ENCODE measurements around the gene AQR.

DNA sequence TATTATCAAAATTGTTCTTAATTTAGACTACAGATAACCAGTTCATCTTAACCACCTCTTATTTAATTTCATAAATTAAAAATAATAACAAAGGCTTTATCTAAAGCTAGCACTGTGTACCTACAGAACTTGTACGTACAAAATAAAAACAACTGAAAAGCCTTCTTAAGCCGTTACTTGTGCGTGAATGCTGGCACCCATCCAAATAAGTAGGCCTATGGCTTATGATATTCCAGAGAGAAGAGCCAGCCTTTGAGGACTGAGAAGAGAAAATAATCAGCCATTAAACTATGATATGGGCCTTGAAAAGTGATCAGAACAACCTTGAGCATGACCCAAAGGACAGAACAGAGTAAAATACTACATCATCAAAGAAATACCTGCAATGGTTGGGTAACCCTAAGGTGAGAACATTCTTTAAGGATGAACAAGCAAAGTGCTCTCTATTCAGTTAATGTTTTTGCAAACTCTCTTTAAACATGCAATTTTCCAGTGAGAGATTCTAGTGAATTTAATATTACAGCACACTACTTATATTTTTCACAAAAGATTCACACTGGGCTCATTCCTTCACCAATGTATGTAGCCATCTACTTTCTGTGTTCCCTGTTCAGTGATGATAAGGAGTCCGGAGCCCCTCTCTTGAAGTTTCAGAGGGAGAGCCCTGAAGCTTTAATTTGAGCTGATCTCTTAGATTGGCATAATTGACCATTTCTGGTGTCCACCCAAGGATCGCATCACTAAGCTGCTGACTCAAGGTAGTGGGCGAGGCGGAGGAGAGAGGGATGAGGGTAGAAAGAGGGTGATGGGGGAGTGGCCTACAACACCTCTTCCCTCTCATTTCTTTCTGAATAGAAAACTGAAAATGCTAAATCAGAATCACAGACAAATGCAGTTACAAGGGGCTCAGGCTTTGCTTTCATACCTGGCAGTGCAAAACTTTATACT is 166.5 kb downstream of the AQR start:
- TF ChIP-seq, protein P1, sequence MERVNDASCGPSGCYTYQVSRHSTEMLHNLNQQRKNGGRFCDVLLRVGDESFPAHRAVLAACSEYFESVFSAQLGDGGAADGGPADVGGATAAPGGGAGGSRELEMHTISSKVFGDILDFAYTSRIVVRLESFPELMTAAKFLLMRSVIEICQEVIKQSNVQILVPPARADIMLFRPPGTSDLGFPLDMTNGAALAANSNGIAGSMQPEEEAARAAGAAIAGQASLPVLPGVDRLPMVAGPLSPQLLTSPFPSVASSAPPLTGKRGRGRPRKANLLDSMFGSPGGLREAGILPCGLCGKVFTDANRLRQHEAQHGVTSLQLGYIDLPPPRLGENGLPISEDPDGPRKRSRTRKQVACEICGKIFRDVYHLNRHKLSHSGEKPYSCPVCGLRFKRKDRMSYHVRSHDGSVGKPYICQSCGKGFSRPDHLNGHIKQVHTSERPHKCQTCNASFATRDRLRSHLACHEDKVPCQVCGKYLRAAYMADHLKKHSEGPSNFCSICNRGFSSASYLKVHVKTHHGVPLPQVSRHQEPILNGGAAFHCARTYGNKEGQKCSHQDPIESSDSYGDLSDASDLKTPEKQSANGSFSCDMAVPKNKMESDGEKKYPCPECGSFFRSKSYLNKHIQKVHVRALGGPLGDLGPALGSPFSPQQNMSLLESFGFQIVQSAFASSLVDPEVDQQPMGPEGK (CRISPR knock-in tag; IDR thresholded peaks at IDR 0.05; ENCODE audit: borderline replicate concordance) = no peak
- no peak for TF ChIP-seq RARB (CRISPR knock-in tag; IDR thresholded peaks at IDR 0.05)
- TF ChIP-seq ZFP3 (CRISPR knock-in tag; IDR thresholded peaks at IDR 0.05) = no peak
- TF ChIP-seq ESRRG (CRISPR knock-in tag; IDR thresholded peaks at IDR 0.05) = no peak
- TF ChIP-seq TCF4 (CRISPR knock-in tag; IDR thresholded peaks at IDR 0.05; ENCODE audit: borderline replicate concordance) = no peak
- TF ChIP-seq, protein P2, sequence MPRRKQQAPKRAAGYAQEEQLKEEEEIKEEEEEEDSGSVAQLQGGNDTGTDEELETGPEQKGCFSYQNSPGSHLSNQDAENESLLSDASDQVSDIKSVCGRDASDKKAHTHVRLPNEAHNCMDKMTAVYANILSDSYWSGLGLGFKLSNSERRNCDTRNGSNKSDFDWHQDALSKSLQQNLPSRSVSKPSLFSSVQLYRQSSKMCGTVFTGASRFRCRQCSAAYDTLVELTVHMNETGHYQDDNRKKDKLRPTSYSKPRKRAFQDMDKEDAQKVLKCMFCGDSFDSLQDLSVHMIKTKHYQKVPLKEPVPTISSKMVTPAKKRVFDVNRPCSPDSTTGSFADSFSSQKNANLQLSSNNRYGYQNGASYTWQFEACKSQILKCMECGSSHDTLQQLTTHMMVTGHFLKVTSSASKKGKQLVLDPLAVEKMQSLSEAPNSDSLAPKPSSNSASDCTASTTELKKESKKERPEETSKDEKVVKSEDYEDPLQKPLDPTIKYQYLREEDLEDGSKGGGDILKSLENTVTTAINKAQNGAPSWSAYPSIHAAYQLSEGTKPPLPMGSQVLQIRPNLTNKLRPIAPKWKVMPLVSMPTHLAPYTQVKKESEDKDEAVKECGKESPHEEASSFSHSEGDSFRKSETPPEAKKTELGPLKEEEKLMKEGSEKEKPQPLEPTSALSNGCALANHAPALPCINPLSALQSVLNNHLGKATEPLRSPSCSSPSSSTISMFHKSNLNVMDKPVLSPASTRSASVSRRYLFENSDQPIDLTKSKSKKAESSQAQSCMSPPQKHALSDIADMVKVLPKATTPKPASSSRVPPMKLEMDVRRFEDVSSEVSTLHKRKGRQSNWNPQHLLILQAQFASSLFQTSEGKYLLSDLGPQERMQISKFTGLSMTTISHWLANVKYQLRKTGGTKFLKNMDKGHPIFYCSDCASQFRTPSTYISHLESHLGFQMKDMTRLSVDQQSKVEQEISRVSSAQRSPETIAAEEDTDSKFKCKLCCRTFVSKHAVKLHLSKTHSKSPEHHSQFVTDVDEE (CRISPR knock-in tag; IDR thresholded peaks at IDR 0.05) = no peak
- no peak for TF ChIP-seq GLIS3 (CRISPR knock-in tag; IDR thresholded peaks at IDR 0.05)
- TF ChIP-seq, protein P3, sequence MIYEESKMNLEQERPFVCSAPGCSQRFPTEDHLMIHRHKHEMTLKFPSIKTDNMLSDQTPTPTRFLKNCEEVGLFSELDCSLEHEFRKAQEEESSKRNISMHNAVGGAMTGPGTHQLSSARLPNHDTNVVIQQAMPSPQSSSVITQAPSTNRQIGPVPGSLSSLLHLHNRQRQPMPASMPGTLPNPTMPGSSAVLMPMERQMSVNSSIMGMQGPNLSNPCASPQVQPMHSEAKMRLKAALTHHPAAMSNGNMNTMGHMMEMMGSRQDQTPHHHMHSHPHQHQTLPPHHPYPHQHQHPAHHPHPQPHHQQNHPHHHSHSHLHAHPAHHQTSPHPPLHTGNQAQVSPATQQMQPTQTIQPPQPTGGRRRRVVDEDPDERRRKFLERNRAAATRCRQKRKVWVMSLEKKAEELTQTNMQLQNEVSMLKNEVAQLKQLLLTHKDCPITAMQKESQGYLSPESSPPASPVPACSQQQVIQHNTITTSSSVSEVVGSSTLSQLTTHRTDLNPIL (CRISPR knock-in tag; IDR thresholded peaks at IDR 0.05; ENCODE audit: low read depth) = no peak
- no peak for TF ChIP-seq ZFP30 (CRISPR knock-in tag; IDR thresholded peaks at IDR 0.05)
- TF ChIP-seq, protein P4, sequence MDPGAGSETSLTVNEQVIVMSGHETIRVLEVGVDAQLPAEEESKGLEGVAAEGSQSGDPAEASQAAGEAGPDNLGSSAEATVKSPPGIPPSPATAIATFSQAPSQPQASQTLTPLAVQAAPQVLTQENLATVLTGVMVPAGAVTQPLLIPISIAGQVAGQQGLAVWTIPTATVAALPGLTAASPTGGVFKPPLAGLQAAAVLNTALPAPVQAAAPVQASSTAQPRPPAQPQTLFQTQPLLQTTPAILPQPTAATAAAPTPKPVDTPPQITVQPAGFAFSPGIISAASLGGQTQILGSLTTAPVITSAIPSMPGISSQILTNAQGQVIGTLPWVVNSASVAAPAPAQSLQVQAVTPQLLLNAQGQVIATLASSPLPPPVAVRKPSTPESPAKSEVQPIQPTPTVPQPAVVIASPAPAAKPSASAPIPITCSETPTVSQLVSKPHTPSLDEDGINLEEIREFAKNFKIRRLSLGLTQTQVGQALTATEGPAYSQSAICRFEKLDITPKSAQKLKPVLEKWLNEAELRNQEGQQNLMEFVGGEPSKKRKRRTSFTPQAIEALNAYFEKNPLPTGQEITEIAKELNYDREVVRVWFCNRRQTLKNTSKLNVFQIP (CRISPR knock-in tag; IDR thresholded peaks at IDR 0.05; ENCODE audit: borderline replicate concordance, low read depth) = no peak
- TF ChIP-seq ZNF70 (CRISPR knock-in tag; IDR thresholded peaks at IDR 0.05) = no peak
